ENCODE data around the gene TNFAIP8. TPM values are rescaled to one million over a fixed set of nuclear protein-coding genes. Genes with fewer than 3 reads are reported as not detected.

The TNFAIP8 gene
- total RNA-seq, 4 donors from 2014 or later, result 37.2 to 49.1 (median 43.3) TPM

DNA sequence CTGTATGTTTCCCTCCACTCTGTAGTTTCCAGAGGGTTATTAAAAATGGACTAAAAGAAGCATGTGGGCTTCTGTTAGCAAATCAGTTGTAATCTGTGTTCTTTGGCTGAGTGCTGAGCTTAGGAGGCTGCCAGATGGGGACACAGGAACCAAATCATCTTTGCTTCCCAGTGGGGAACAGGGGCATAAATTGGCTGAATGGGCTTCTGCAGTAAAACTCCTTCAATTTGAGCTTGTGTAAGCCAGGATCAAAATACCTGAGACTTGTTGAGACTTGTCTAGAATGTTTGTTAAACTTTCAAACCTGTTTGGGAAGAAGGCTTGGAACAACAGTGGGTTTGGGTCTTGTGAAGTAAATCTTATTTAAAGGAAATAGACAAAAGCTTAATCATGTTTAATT is 32.2 kb upstream of the TNFAIP8 start:
- no peak for TF ChIP-seq POLR2A (IDR thresholded peaks at IDR 0.05)
- no peak for TF ChIP-seq POLR2AphosphoS5 (IDR thresholded peaks at IDR 0.05)
- TF ChIP-seq, protein P1, sequence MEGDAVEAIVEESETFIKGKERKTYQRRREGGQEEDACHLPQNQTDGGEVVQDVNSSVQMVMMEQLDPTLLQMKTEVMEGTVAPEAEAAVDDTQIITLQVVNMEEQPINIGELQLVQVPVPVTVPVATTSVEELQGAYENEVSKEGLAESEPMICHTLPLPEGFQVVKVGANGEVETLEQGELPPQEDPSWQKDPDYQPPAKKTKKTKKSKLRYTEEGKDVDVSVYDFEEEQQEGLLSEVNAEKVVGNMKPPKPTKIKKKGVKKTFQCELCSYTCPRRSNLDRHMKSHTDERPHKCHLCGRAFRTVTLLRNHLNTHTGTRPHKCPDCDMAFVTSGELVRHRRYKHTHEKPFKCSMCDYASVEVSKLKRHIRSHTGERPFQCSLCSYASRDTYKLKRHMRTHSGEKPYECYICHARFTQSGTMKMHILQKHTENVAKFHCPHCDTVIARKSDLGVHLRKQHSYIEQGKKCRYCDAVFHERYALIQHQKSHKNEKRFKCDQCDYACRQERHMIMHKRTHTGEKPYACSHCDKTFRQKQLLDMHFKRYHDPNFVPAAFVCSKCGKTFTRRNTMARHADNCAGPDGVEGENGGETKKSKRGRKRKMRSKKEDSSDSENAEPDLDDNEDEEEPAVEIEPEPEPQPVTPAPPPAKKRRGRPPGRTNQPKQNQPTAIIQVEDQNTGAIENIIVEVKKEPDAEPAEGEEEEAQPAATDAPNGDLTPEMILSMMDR (IDR thresholded peaks at IDR 0.05), result no peak
- TF ChIP-seq EP300 (IDR thresholded peaks at IDR 0.05), result no peak
- Histone ChIP-seq H3K4me1 (peaks cover 37% of the 10 kb centered on the region), H3K4me3 (peak overlapping the region; percentile 8)

DNA sequence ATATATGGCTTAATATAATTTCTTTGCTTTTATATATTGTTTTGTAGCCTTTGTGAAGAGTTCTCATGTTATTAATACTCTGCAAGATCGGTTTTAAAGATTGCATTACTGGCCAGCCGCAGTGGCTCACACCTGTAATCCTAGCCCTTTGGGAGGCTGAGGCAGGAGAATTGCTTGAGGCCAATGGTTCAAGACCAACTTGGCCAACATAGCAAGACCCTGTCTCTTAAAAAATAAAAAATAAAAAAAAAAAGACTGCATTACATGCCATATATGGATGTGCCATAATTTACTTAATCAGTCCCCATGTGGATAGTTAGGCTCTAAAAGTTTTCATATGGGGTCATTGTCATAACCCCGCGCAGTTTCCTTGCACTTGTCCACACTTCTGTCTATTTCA is 31.0 kb upstream of the TNFAIP8 start:
- peaks cover 49% of the 10 kb centered on the region for H3K4me1 ChIP-seq
- 90% methylated on average over 4 of the region's 4 CpGs for WGBS
- no peak overlapping the region for H3K4me3 ChIP-seq
- peak overlapping the region; percentile 85 for H3K27ac ChIP-seq
- no peaks in the 10 kb centered on the region for H3K27me3 ChIP-seq
- no peak for TF ChIP-seq POLR2AphosphoS5 (IDR thresholded peaks at IDR 0.05)
- TF ChIP-seq, protein P1 (IDR thresholded peaks at IDR 0.05), result no peak
- no peak for TF ChIP-seq EP300 (IDR thresholded peaks at IDR 0.05)
- no peak for DNase-seq (ENCODE audit: low spot score in 2 of 2)
- no peaks in the 10 kb centered on the region for H3K9me3 ChIP-seq
- no peaks in the 10 kb centered on the region for H3K36me3 ChIP-seq

More for the DNA sequence above, 32.2 kb upstream of the TNFAIP8 start:
- no peak for DNase-seq (ENCODE audit: low spot score in 2 of 2)
- Histone ChIP-seq H3K36me3 (no peaks in the 10 kb centered on the region), H3K9me3 (no peaks in the 10 kb centered on the region), H3K27me3 (no peaks in the 10 kb centered on the region), H3K27ac (peak overlapping the region; percentile 85)

DNA sequence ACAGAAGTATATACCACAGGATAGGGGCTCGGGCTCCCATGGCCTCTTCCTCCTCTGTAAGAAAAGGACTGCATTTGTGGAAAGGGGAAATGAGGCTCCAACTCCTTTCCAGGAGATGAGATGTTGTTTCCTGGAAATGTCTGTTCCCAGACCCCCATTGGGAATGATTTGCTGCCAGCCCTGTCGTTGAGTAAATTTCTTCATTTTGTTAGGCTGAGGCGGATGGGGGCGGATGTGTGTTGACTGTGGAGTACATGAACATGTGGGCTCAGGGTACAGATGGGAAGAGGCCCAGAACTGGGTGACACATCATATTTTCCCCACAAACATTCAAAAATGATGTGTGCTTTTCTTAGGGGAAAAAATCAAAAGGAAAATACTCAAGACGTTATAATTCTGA is 28.8 kb upstream of the TNFAIP8 start:
- Histone ChIP-seq H3K4me3 (no peak overlapping the region), H3K4me1 (peaks cover 60% of the 10 kb centered on the region), H3K9me3 (no peaks in the 10 kb centered on the region), H3K27ac (no peak overlapping the region), H3K36me3 (no peaks in the 10 kb centered on the region), H3K27me3 (no peaks in the 10 kb centered on the region)
- WGBS, result 63% methylated on average over 5 of the region's 5 CpGs
- no peak for DNase-seq (ENCODE audit: low spot score in 2 of 2)
- TF ChIP-seq, protein P1 (IDR thresholded peaks at IDR 0.05), result no peak
- no peak for TF ChIP-seq EP300 (IDR thresholded peaks at IDR 0.05)
- TF ChIP-seq POLR2AphosphoS5 (IDR thresholded peaks at IDR 0.05), result no peak
- TF ChIP-seq POLR2A (IDR thresholded peaks at IDR 0.05), result no peak

DNA sequence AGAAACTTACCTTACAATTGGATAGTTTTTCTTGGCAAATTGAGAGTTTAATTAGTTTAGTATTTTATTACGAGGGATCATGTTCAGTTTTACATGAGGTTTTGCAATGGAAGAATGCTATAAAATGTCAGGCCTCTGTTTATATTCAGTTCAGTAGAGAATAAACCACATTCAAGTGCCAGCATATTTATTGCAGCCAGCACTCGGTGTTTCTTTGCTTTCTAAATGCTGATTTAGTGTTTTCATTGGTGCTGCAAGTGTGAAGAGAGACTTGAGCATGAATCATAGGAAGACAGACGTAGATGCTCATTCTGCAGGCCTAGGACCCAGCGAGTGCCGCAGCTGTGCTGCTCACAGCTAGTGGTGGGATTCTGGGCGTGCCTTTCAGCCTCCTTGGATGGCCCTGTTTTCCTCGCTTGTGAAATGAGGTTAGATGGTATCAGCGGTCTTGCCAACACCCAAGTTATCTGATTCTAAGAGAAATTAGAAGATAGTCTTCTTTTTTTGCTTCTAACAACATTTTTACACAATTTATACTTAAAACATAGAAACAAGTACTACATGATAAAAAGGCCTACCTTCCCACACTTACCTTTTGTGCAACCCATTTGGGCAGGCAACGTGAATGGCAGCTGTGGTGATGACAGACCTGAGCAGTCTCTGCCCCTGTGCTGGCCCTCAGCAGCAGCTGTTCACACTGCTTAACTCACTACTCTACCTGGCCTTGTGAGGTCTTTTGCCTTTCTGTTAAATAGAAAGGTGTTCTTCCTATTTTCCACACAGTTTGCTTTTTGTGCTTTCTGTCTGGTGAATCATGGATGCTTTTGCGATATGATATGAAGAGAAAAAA is 26.8 kb upstream of the TNFAIP8 start:
- H3K4me1 ChIP-seq, result peaks cover 55% of the 10 kb centered on the region
- TF ChIP-seq POLR2A (IDR thresholded peaks at IDR 0.05), result no peak
- no peak for TF ChIP-seq POLR2AphosphoS5 (IDR thresholded peaks at IDR 0.05)
- TF ChIP-seq EP300 (IDR thresholded peaks at IDR 0.05), result no peak
- TF ChIP-seq, protein P1 (IDR thresholded peaks at IDR 0.05), result no peak
- H3K36me3 ChIP-seq, result no peaks in the 10 kb centered on the region
- WGBS, result 49% methylated on average over 10 of the region's 10 CpGs
- no peak overlapping the region for H3K4me3 ChIP-seq
- no peaks in the 10 kb centered on the region for H3K9me3 ChIP-seq
- DNase-seq (ENCODE audit: low spot score in 2 of 2), result no peak
- no peaks in the 10 kb centered on the region for H3K27me3 ChIP-seq
- peak overlapping the region; percentile 23 for H3K27ac ChIP-seq

DNA sequence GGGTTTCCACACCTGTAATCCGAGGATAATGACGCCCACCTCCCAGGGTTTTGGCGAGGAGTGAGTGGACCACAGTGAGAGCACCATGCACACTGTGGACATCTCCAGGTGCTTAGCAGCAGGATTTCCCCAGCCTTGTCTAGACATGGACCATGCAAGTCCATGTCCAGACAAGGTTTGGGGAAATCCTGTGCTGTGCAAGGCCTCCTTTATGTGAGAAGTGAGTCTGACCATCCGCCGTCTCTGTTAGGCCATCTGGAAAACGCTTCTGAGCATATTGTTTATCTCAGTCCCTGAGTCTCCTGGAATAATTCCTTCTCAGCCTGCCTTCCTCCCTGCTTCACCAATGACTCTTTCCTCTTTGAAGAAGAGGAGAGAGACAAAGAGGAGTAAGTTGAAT is 26.2 kb upstream of the TNFAIP8 start:
- Histone ChIP-seq H3K9me3 (no peaks in the 10 kb centered on the region), H3K27ac (peak overlapping the region; percentile 23), H3K4me1 (peaks cover 51% of the 10 kb centered on the region), H3K4me3 (no peak overlapping the region), H3K36me3 (no peaks in the 10 kb centered on the region), H3K27me3 (no peaks in the 10 kb centered on the region)
- WGBS, result 71% methylated on average over 6 of the region's 6 CpGs
- TF ChIP-seq, protein P1 (IDR thresholded peaks at IDR 0.05), result no peak
- TF ChIP-seq EP300 (IDR thresholded peaks at IDR 0.05) (no peak), POLR2A (IDR thresholded peaks at IDR 0.05) (no peak), POLR2AphosphoS5 (IDR thresholded peaks at IDR 0.05) (no peak)
- no peak for DNase-seq (ENCODE audit: low spot score in 2 of 2)

Measured in suprapubic skin (tissue), 4 donors.